ENCODE results near the gene TTC21A.

The TTC21A gene

DNA sequence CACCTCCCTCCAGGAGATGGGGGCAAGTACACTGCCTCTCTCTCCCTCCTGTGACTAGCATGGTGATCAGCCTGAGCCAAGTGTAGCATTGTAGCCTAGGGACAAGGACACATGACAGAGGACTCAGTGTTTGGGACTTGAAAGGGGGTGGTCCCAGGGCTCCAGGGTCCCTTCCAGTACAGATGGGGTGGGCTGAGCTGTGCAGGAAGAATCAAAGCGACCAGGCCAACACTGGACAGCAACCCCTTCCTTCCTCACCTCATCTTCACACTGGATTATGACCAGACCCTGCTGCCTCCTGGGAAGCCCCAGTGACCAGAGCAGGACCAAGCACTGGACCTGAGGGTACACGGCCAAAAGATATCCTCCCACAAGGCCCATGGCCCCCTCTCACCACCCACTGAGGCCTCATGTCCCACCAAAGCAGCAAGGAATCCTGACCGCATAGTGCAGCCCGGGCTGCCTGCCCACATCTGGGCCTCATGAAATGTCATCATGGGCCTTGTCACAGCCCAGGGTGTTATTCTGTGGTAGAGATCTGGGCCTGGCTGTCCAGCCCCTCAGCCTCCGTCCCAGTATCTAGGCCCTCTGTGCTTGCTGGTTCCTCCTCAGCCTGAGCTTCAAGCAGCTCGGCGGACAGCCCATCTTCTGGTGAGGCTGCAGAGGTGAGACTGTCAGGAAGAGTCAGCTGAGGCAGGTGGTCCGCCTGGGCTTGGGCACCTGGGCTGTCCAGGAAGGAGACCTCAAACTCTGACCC, 9.6 kb upstream of the TTC21A start:
- DNase-seq (ENCODE audit: low read depth): no peak

DNA sequence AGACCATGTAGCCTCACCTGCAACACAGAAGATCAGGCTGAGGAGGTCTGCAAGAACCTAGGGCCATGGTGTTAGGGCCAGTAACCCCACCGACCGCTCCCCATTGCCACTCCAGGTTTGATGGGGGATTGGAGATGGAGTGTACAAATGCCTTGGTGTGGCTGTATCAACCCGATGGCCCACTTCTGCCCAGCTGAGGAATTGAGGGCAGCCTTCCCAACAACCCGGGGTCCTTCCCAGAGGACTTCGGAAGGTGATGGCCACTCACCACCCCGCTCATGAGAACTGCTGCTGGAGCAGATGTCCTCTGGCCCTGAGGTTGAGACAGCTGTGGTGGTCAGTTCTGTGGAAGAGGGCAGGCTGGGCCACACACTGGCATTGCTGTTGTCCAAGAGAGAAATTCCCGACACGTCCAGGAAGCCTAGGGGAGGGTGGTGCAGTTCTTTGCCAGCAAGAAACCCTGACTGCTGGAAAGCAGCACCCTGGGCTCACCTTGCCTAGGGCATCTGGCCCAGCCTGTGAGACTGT, 8.9 kb upstream of the TTC21A start:
- no peak for DNase-seq (ENCODE audit: low read depth)

DNA sequence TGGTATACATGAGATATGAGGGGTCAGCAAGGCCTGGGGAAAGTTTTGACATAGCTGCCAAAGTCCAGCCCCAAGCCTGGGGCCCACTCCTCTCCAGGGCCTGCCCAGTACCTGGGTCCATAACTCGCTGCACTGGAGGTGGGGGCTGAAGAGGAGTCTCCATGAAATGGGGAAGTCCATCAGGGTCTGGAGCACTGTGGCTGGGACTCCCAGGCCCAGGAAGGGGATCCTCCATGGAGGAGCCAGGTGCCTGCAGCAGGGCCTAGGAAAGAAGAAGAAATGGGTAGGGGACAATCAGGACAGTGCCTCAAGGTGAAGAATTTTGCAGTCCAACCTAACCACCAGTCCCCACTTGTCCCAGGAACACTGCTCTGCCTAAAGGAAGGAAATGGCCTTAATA, 8.2 kb upstream of the TTC21A start:
- no peak for DNase-seq (ENCODE audit: low read depth)

DNA sequence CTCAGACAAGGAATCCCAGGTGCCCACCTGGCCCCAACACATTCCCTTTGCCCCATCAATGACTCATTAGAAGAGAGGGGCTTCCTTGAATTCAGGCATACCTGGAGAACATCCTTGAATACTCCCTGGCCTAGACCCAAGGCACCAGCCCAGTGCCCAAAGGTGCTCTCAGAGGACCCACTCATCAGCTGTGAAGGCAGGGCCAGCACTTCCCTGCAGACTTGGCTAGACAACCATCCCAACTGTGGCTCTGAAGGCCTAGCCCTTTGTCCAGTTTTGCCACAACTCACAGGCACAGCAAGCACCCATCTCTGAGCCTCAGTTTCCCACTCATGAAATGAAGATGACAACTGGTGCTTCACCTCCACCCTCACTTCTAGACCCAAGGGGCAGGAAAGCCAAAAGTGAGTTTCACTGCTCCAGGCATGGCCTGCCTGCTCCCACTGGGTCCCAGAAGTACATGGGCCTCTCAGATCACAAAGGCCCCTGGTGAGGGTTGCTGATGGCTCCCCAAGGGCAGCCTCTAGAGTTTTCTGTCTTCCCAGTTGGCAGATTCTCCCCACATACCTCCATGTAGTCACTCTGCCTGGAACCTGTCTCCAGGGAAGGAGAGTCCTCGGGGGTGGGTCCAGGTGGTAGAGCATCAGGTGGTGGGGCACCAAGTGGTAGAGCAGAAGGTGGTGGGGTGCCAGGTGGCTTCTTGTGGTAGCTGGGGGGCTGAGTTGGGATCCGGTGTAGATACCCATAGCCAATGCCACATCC, 7.6 kb upstream of the TTC21A start:
- no peak for DNase-seq (ENCODE audit: low read depth)

DNA sequence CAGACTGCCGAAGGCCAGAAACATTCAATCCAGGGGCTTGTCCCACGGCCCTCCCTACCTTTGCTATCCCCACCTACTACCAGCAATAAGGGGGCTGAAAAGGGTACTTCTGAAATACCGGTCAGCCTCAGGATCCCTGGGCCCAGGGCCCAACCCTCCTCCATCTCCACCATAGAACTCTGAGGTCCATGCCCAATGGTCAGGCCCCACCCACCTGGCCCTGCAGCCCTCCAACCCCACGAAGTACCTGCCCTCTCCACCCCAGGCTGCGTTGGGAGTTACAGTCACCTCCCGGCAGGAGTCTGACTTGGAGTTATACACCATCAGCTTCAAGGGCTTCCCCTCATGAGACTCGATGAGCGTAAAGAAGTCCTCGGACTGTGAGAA, 7.0 kb upstream of the TTC21A start:
- no peak for DNase-seq (ENCODE audit: low read depth)

DNA sequence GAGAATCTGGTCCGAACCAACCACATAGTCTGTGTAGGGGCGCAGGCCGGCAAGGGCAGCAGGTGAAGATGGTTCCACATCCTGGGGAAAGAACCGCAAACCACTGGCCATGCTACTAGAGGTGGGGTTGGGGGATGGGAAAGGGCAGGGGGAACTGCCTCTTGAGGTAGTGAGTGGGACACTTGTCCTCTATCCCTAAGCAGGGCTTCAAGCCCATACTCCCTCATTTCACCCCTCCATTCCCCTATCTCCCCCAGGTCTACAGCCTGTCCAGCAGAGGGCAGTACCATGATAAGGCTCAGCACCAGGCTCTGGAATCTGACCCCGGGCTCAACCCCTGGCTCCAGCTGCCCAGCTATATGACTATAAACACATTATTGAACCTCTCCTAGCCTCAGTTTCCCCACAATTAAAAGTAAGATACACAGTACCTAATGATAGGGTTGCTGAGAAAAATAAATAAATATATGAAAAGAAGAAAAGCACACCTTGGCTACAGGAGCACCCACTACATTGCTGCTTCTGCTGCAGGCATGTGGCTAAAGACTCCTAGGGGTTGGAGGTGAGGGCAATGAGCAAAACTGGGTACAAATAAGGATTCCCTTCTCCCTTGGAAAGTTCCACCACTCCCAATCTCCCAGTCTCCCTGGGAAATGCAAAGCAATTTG, 6.3 kb upstream of the TTC21A start:
- DNase-seq (ENCODE audit: low read depth): no peak

DNA sequence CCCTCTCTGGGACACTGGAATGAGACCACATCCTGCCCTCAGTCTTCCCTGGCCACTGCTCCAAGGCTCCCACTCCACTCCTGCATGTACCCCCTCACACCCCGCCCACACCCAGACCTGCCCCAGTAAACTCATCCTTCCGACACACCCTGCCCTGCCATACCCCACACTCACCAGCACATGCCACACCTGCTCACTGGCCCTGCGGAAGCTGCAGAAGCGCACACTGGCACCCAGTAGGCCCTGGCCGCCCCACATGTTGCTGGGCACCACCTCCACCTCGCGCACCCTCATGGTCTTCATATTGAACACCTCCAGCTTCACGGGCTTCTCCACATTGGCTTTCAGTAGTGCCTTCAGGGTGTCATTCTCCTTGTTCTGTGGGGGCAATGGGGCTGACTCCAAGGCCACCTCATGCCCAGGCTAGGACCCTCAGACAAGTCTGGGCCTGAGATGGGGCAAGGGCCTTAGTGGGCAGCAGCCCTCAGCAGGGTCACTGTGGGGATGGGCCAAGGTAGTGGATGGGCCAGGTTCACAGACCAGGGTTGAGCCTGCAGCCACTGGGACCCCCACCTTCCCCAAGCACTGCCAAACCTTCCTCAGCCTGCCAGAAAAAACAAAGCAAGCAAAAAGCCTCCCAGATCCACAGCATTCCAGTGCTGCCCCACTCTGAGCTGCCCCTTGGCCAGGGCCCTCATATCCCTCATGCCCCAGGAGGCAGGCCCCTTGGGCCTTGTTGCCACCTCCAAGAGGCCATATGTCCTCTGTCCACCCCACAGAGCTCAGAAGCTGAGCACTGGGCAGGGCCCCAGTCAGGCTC, 4.8 kb upstream of the TTC21A start:
- DNase-seq (ENCODE audit: low read depth): no peak

DNA sequence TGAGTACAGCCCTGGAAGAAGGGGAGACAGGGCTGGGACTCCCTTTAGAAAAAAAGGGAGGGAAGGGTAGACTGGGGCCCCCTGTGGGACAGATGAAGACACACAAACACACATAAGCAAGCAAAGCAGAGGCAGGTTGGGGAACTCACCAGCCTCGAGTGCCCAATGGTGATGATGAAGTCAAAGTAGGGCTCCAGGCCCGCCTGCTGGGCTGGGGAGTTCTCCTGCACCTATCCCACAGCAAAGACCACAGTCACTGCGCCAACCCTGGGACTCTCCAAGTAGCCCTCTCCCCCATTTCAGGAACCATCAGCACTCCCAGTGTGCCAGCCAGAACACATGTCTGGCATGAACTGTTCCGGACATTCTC, 4.2 kb upstream of the TTC21A start:
- no peak for DNase-seq (ENCODE audit: low read depth)

DNA sequence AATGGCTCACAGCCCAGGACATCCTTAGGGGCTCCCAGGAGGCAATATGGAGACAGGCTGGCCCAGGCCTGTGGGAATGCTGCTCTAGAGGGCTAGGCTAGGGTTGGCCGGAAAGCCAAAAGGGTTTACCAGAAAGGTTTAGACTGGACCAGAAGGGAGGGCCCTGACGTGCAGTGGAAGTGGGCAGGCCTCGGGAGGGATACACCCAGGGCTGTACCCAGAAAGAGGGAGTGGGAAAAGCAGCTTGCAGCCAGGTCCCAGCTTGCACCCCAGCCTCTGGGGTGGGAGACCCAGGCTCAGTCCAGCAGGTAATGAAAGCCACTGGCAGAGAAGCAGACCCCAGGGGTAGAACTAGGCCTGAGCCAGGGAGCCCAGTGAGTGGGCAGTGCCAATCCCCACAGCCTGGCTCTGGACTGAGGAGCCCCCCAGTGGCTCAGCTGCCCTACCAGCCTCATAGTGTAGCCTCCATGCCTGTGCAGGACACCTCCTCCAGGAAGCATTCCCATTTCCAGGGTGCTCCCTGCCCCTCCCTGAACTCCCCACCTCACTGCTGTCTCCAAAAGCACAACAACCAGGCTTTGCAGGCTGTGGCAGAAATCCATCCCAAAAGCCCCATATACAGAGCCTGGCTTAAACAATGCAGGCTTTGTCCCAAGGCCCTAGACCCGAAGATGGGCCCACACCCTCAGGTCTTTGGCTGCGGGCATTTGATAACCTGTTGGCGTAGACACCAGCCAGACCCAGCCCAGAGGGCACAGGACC, 3.5 kb upstream of the TTC21A start:
- DNase-seq (ENCODE audit: low read depth): no peak

DNA sequence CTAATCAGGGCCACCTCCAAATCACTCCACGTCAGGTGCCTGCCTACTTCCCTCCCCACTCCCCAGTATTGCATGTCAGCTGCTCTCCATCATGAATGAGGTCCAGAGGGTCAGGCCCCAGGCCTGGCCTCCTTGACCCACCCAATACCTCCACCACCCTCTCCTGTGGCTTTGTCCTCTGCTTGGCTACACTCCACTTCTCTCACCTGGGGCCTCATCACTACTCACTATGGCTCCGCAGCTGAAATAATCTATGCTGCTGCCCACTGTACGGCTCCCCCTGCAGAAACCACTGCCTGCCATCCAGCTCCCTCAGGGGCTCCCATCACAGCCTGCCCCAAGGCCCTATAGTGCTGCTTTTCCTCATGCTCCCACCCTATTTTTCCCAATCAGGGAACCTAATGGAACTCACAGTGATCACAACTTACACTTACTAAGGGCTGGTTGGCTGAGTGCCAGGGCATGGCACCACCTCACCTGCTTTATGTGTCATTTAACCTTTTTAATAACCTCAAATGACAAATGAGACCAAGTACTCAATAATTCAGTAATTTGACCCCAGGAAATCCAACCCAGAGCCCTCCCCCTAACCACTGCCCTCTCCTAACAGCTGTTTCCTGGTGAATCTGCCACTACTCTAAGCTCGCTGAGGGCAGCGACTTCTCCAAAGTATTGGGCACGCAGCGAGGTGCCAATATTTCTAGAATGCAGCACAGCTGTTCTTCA, 2.4 kb upstream of the TTC21A start:
- DNase-seq (ENCODE audit: low read depth): no peak

DNA sequence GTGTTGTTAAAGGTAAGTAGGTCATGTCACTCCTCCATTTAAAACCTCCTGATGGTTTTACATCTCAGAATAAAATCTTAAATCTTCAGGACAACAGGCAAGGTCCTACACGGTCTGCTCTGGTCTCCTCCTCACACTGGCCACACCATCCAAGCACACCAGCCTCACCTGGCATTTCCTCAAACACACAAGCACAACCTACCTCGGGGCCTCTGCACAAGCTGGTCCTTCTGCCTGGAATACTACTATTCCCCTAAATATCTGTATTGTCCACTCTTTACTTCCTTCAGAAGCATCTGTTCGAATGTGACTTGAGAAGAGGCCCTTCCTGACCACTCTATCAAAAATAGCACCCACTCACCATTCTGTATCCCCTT, 1.8 kb upstream of the TTC21A start:
- no peak for DNase-seq (ENCODE audit: low read depth)

DNA sequence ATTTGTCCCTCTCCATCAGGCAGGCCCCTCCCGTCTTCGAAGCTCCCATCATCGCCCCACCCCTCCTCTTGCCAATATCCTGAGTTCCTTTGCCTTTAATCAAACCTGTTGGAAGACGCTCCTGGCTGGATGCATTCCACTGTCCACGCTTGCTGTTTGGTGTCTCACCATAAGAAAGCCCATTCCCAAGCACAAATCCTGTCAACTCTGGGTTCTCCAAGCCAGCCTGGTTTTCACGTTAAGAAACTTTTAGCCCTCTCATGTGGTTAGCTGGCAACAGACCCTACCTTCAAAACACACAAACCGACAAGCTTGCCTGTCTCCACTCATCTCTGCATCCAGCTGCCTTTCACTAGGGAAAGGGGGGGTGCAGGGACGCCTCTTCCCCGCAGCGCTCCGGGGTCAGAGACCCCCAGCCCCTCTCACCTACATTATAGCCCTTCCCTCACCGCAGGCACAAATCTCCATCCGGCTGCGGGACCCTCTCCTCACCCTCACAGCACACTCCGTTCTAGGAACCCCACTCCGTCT, 1.1 kb upstream of the TTC21A start:
- no peak for DNase-seq (ENCODE audit: low read depth)

DNA sequence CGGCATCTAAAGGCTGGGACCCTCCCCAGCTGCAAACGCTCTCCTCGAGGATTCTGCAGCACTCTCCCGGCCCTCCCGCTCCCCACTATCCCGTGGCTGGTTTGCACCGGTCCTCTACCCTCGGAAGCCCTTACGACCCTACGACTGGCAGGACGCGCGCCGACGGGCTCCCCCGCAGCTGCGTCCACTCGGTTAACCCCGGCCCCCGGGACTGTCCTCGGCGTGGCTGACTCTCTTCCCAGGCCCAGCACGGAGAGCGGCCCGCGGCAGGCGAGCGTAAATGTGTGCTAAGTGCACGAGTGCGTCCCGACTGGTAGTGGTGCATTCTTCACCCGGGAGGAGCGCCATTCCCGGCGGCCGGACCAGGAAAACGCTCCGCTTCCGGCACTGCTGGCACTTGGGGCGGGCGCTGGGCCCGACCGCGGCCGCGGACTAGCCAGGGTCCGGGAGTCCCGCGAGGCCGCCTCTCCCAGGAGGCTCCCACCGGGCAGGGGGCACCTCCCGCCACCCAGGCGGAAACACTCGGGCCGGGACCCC, 561 bp upstream of the TTC21A start:
- DNase-seq (ENCODE audit: low read depth): no peak

DNA sequence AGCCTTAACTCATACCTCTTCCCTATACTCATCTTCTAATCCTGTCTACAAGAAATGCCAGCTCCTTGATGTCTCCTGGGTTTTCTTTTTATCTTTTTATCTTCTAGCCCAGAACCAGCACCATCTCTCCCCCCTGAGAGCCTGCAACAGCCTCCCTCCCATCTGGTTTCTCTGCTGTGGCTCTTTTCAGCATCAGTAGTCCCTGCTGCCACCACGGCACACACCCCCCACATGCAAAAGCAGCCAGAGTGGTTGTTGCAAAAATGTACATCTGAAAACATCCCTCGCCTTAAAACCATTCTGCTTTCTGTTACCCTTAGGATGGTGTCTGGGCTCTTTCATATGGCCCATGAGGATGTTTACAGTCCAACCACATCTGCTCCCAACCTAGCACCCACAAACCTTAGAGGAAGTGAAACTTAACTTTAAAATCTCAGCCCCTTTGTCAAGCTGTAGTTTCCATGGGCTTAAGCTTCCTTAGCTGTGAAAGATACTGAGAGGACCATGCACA, 775 bp downstream of the TTC21A start:
- no peak for DNase-seq (ENCODE audit: low read depth)

DNA sequence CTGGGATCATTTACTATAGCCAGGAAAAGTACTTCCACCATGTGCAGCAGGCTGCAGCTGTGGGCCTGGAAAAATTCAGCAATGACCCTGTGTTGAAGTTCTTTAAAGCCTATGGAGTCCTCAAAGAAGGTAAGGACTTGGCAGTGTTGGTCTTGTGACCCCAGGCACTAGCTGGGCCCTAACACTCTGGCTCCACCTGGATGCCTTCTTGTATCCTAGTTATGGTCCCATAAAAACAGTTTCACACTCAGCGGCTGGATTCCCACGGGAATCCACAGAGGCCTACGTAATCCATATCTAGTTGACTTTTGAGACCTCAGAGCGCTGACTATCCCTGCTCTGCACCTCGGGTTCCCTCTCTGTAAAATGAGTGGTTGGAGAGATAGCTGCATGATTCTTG, 1.6 kb downstream of the TTC21A start:
- DNase-seq (ENCODE audit: low read depth): no peak

DNA sequence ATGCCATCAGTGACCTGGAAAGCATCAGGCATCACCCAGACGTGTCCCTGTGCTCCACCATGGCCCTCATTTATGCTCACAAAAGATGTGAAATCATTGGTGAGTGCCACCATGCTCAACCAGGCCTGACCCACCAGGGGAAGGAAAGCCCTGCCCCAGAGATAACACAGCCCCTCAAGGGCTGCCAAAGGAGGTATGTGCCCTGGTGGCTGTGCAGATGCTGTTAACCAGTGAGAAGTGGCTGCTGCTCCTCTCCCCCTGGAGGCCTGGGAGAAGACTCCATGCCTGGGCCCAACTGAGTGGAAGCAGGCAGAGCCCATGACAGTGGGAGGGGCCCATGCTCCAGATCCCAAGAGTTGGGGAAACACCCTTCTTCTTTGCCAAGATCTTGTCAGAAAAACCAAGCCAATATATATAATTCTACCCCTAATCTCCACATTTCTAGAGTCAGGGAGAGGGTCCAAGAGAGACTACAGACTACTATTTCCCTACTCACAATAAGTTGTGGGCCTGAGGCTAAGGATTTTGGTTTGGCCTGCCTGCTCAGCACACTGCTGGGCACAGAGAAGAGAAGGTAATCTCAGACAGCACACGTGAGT, 2.7 kb downstream of the TTC21A start:
- DNase-seq (ENCODE audit: low read depth): no peak

DNA sequence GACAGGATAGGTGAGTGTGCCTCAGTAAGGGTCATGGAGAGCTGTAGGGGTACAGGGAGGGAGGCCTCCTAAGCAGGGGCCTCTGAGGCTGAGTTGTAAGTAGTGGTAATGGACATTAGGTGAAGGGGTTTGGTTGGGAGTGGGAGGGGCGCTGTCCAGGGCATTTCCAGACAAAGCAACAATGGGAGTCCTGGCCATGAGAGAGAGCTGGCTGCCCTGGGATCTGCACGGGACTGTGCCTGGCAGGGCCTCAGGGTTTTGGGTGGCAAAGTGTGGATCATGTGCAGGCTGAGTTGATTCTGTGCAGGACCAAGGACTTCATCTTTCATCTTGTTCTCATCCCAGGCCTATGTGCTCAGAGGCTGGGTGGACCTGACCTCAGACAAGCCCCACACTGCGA, 4.6 kb downstream of the TTC21A start:
- DNase-seq (ENCODE audit: low read depth): no peak

DNA sequence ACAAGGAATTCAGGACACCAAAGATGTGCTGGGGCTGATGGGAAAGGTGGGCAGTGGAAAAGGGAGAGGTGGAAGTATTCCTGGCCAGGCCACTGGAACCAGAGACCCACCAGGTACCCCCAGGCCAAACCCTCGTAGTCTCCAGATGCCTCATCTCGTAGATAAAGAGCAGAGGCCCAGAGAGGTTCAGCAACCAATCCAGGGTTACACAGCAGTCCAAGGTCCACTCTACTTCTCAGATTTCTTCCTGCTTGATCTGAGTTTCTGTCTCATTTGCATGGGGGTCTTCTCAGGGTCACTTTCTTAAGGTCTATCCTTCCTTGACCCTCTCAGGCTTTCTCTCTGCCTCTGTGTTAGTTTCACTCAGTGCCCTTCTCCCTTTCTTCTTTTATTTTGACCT, 5.1 kb downstream of the TTC21A start:
- DNase-seq (ENCODE audit: low read depth): no peak

DNA sequence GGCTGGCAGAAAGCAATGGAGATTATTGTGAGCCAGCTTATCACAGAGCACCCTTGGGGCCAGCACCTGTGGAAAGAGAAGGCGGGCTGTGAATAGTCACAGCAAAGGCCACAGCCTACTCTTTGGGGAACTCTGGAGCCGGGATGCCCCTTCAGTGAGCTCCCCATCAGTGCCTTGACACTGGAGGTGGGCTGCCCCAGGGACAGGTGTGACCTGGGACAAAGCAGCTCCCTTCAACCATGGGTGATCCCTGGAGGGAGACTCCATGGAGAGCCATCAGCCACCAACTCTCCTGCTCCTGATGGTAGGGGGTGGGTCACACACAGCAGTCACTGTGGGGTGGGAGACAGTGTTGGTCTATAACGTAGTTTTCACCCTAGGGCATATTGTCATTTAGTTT, 5.8 kb downstream of the TTC21A start:
- DNase-seq (ENCODE audit: low read depth): no peak

DNA sequence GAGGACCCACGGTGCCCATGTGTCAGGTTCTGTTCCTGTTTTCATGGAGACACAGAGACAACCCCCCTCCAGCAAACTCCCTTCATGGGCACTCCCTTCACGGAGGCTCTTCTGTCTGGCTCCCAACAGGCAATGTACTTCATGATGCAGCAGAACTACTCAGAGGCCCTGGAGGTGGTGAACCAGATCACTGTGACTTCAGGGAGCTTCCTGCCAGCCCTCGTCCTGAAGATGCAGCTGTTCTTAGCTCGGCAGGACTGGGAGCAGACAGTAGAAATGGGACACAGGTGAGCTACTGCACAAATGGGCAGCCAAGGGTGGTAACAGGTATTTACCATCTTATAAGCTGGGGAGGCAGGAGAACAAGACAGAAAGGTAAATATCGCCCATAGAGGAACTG, 7.0 kb downstream of the TTC21A start:
- DNase-seq (ENCODE audit: low read depth): no peak

All from stimulated activated CD8-positive, alpha-beta memory T cell treated with anti-CD3 and anti-CD28 coated beads, Interleukin-15, amount 100 ng/mL, for 24 hours (primary cell).